Caco-2 (cell line): ENCODE measurements around the gene R3HDM2. TPM values are rescaled to one million over a fixed set of nuclear protein-coding genes. Genes with fewer than 3 reads are reported as not detected.

Source experiments
- BruUV-seq: library from RNA; stranded (reverse); fragments of 400-500 nt; replicated peaks from 2 replicates; lab custom pipeline; 2021; lab: Mats Ljungman, UMichigan
- CTCF ChIA-PET: fragments of 300-600 bp; sonication (Branson Sonifier 250); formaldehyde crosslinking; loops from one replicate; lab custom pipeline; 2022; ENCODE audit warnings: antibody characterized with exemption; lab: Charles Lee
- POLR2A ChIA-PET: fragments of 300-600 bp; sonication (Branson Sonifier 250); formaldehyde crosslinking; loops from one replicate; lab custom pipeline; 2022; ENCODE audit warnings: antibody characterized with exemption; lab: Charles Lee
- DNase-seq, 2 experiments: peaks; one replicate each; pipeline versions ENCODE4 v3.0.0 to v3.0.0-alpha.2; 2020 to 2022
- H3K27me3 ChIP-seq: replicated peaks from 2 replicates; pipeline ENCODE4 v1.6.0; 2011; ENCODE audit warnings: low read length; ENCODE audit not compliant: control insufficient read depth, insufficient read depth
- H3K36me3 ChIP-seq: 2 replicates; pipeline ENCODE4 v1.5.1; 2011; ENCODE audit warnings: low read length; ENCODE audit not compliant: control insufficient read depth, insufficient read depth
- H3K4me1 ChIP-seq: fragments of 250-450 bp; sonication (Bioruptor Pico); 2 replicates; pipeline ENCODE4 v1.5.1; 2020; ENCODE audit warnings: mild to moderate bottlenecking
- H3K4me3 ChIP-seq: 2 replicates; pipeline ENCODE4 v1.5.1; 2011; ENCODE audit warnings: low read depth, mild to moderate bottlenecking, control low read depth, low read length
- H3K9me3 ChIP-seq: fragments of 250-450 bp; sonication (Bioruptor Pico); 2 replicates; pipeline ENCODE4 v1.5.1; 2020; ENCODE audit warnings: mild to moderate bottlenecking, moderate library complexity
- H3K27ac Mint-ChIP-seq: one replicate; pipeline ENCODE4 v1.8.0; 2022; ENCODE audit warnings: mixed read lengths; ENCODE audit not compliant: unreplicated experiment
- H3K27me3 Mint-ChIP-seq: one replicate; pipeline ENCODE4 v1.8.0; 2022; ENCODE audit warnings: mixed read lengths; ENCODE audit not compliant: insufficient read depth, unreplicated experiment
- H3K36me3 Mint-ChIP-seq: one replicate; pipeline ENCODE4 v1.8.0; 2022; ENCODE audit warnings: mild to moderate bottlenecking, mixed read lengths; ENCODE audit not compliant: insufficient read depth, unreplicated experiment
- H3K4me1 Mint-ChIP-seq: one replicate; pipeline ENCODE4 v1.8.0; 2022; ENCODE audit warnings: low read depth, mixed read lengths; ENCODE audit not compliant: unreplicated experiment
- H3K4me3 Mint-ChIP-seq: one replicate; pipeline ENCODE4 v1.8.0; 2022; ENCODE audit warnings: mild to moderate bottlenecking, moderate library complexity, mixed read lengths; ENCODE audit not compliant: unreplicated experiment
- H3K9me3 Mint-ChIP-seq: one replicate; pipeline ENCODE4 v1.8.0; 2022; ENCODE audit warnings: mixed read lengths; ENCODE audit not compliant: unreplicated experiment
- intact Hi-C: fragments of 100-400 bp; cut with micrococcal nuclease; formaldehyde crosslinking; loops from one replicate; pipeline ENCODE4 v1.10.0; 2022; ENCODE audit not compliant: unreplicated experiment
- total RNA-seq: library from RNA; stranded (reverse); gene quantifications from 2 replicates; pipeline ENCODE4 v1.2.3, GENCODE V29; 2022
- TF ChIP-seq, protein P1 (sequence below), 2 experiments: fragments of 200-600 bp in 1 of 2; IDR thresholded peaks; 1 replicate in 1 of 2; 2 replicates in 1 of 2; pipeline versions ENCODE4 v1.5.1 to v1.8.0; 2011 to 2022; ENCODE audit warnings: antibody characterized with exemption in 1 of 2, control low read depth in 1 of 2, inconsistent platforms in 1 of 2, low read depth in 1 of 2, low read length in 1 of 2, mild to moderate bottlenecking in 1 of 2, moderate library complexity in 1 of 2; ENCODE audit not compliant: insufficient read depth in 1 of 2, severe bottlenecking in 1 of 2, unreplicated experiment in 1 of 2

The R3HDM2 gene
- total RNA-seq, 1 experiment from 2014 or later: 33.7 TPM

DNA sequence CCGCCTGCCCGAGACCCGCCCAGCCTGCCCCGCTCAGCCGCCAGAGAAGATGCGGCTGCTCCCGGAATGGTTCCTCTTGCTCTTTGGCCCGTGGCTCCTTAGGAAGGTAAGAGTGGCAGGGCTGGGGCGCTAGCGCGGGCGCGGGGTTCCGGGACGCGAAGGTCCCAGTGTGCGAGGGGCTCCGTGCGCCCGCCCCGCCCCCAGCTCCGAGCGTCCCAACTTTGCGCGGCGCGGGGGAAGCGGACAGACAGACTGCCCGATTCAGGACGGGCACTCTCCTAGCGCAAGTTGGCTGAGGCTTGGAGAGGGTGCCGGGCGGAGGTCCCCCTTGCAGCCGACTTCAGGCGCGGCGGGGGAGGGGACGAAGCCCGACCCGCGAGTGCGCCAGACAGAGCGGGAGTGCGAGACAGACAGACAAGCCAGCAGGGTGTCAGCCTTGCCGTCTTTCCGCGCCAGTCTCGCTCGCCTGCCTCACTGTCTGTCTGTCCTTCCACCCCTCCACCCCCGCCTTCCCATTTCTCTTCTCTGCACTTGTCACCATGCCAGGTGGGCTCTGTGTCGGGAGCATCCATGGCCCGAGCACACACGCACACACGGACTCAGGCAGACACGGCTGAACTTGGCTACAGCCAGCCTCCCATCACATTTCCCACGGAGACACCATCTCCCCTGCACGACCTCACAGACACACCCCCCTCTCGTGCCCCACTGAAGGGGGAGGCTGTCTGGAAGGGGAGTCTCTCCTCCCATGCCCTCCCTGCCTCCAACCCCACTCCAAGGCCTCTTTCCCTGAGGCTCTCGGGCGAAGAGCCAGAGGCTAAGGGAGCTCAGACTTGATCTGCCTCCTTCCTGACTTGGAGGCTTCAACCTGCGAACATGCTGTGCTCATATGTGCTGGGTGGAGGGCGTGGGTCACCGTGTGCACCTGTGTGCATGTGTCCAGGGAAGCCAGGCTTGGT lies 213.6 kb downstream of the R3HDM2 start:
- H3K27me3 Mint-ChIP-seq: peaks cover 27% of the 10 kb centered on the region
- BruUV-seq: no TSS peak
- CTCF ChIA-PET: interaction anchor here (1.0 to 2.0 kb wide), 5 partner anchors 9 to 26 kb away, joined by 3 to 12 read pairs (median 9); partner anchors contain the start of gene SHMT2

DNA sequence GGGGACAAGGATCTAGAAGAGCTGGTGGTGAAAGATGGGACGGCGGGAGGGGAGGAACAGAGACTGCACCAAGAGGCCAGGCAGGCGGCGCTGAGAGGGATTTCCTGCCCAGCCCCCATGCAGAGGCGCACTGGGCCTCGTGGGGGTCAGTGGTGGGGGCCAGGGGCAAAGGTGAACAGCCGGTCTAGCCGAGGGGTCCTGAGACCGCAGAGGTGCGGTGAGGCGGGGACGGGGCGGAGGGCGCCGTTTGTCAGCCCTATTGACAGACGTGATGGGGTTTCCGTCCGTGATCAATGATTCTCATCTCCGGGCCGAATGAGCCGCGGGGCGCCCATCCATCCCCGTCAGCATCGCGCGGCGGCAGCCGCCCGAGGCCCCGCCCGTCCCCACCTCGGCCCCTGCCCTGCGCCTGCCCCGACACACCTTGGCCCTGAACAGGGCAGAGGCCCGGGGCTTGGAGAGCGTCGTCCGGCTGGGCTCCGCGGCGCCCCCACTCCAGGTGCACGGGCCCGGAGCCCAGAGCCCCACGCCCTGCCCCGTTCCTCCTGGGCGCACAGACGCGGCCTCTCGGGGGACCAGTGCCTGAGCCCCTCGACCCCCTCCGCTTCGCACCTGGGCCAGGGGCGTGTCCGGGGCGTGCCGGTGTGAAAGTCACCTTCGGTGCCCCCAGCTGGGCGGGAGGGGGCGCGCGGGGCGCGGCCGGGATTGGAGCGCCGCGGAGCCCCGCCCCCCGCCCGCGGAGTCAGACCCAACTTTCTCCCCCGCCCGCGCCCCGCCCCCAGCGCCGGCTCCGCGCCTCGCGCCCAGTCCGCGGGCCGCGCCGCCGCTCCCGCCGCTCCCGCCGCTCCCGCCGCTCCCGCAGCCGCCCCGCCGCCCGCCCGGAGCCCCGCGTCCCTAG lies 214.6 kb downstream of the R3HDM2 start, which contains the start of gene NXPH4:
Gene NXPH4 (plus strand): TSS at position 781 of the 898 bp plus-strand sequence. CDS start 176 bp downstream, outside the sequence.
- no peak within 1 kb of the TSS for H3K27ac Mint-ChIP-seq
- TF ChIP-seq, protein P1, sequence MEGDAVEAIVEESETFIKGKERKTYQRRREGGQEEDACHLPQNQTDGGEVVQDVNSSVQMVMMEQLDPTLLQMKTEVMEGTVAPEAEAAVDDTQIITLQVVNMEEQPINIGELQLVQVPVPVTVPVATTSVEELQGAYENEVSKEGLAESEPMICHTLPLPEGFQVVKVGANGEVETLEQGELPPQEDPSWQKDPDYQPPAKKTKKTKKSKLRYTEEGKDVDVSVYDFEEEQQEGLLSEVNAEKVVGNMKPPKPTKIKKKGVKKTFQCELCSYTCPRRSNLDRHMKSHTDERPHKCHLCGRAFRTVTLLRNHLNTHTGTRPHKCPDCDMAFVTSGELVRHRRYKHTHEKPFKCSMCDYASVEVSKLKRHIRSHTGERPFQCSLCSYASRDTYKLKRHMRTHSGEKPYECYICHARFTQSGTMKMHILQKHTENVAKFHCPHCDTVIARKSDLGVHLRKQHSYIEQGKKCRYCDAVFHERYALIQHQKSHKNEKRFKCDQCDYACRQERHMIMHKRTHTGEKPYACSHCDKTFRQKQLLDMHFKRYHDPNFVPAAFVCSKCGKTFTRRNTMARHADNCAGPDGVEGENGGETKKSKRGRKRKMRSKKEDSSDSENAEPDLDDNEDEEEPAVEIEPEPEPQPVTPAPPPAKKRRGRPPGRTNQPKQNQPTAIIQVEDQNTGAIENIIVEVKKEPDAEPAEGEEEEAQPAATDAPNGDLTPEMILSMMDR (IDR thresholded peaks at IDR 0.05; ENCODE audit: insufficient read depth in 1 of 2, low read depth in 1 of 2, low read length in 1 of 2, severe bottlenecking in 1 of 2, unreplicated experiment in 1 of 2): peak; percentile 5 to 9

More for the DNA sequence above, 213.6 kb downstream of the R3HDM2 start:
- Histone ChIP-seq H3K4me3 (peak overlapping the region; percentile 46), H3K36me3 (no peaks in the 10 kb centered on the region; the same call in 1 of the 2 replicates), H3K9me3 (no peaks in the 10 kb centered on the region), H3K4me1 (peaks cover 20% of the 10 kb centered on the region), H3K27me3 (peaks cover 10% of the 10 kb centered on the region)
- peaks cover 35% of the 10 kb centered on the region for H3K4me1 Mint-ChIP-seq
- TF ChIP-seq, protein P1 (IDR thresholded peaks at IDR 0.05; ENCODE audit: insufficient read depth in 1 of 2, low read depth in 1 of 2, low read length in 1 of 2, severe bottlenecking in 1 of 2, unreplicated experiment in 1 of 2): no peak
- peak overlapping the region; percentile 82 for H3K4me3 Mint-ChIP-seq
- no peak overlapping the region for H3K27ac Mint-ChIP-seq
- peaks cover 31% of the 10 kb centered on the region for H3K36me3 Mint-ChIP-seq
- no peak for DNase-seq
- no peaks in the 10 kb centered on the region for H3K9me3 Mint-ChIP-seq
- intact Hi-C loops: no loop called here
- POLR2A ChIA-PET: interaction anchor here (0.6 to 4.5 kb wide), 2 partner anchors 12 to 204 kb away, joined by 9 to 26 read pairs; partner anchors contain the start of gene SHMT2

More for the DNA sequence above, 214.6 kb downstream of the R3HDM2 start, which contains the start of gene NXPH4:
- no TSS peak for BruUV-seq
- peaks cover 10% of the 10 kb centered on the region for H3K27me3 ChIP-seq
- intact Hi-C loops: no loop called here
- Mint-ChIP-seq H3K9me3 (no peaks in the 10 kb centered on the region), H3K4me1 (peaks cover 35% of the 10 kb centered on the region), H3K27me3 (peaks cover 27% of the 10 kb centered on the region), H3K36me3 (peaks cover 31% of the 10 kb centered on the region), H3K4me3 (peak within 1 kb of the TSS; percentile 82)
- H3K36me3 ChIP-seq: no peaks in the 10 kb centered on the region; the same call in none of the 2 replicates
- peak; percentile 64 to 83 for DNase-seq
- peaks cover 20% of the 10 kb centered on the region for H3K4me1 ChIP-seq
- POLR2A ChIA-PET: interaction anchor here (4.5 kb wide), 1 partner anchor 13 kb away, joined by 26 read pairs; the partner anchor contains the start of gene SHMT2
- CTCF ChIA-PET: interaction anchor here (0.6 to 2.0 kb wide), 8 partner anchors 11 to 88 kb away, joined by 3 to 12 read pairs (median 7); partner anchors contain the start of genes LRP1 and SHMT2
- H3K9me3 ChIP-seq: no peaks in the 10 kb centered on the region
- H3K4me3 ChIP-seq: peak within 1 kb of the TSS; percentile 54
